ENCODE data around the gene GOLGA8F. TPM values are rescaled to one million over a fixed set of nuclear protein-coding genes. Genes with fewer than 3 reads are reported as not detected.
"Not testable (repeated sequence)": the region's sequence is repeated elsewhere in the genome, so short reads cannot be mapped to it uniquely, and the experiment has no call there.

Gene GOLGA8F
- polyA plus RNA-seq, 1 of the 3 experiments (the other 2 are of a cell fraction), result not detected

DNA sequence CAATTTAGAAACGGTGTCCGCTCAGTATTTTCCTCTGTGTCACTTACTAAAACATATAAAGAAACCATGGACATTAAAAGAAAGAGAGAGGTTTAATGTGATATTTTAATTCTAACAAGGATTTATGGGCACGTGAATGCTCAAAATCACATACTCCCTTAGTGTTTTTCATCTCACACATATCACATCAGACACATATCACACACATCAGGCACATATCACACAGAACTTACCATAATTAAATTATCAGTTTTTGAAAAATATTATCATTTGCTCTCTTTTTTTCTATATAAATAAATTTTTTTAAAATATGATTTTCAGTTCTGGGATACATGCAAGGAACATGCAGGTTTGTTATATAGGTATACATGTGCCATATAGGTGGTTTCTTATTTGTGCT is 42.0 kb downstream of the GOLGA8F start:
- H3F3A ChIP-seq (replicated peaks; ENCODE audit: insufficient read depth); CTCF ChIA-PET; H3K36me3 ChIP-seq (replicated peaks in 1 of 2; ENCODE audit: control insufficient read depth in 1 of 2, insufficient read depth in 2 of 2, low read length in 1 of 2); H3K4me2 ChIP-seq; H4K20me1 ChIP-seq (ENCODE audit: insufficient read depth); POLR2A ChIA-PET; H3K79me2 ChIP-seq (ENCODE audit: insufficient read depth); H2AFZ ChIP-seq (ENCODE audit: low read depth); DNase-seq; H3K9me2 ChIP-seq; H3K27me3 ChIP-seq (ENCODE audit: insufficient read depth); H3K27ac ChIP-seq (ENCODE audit: low read depth in 2 of 2, low read length in 1 of 2); H3K9me3 ChIP-seq; H3K4me1 ChIP-seq (ENCODE audit: control insufficient read depth in 1 of 2, insufficient read depth in 2 of 2, low read depth in 1 of 2, low read length in 1 of 2); H3K9ac ChIP-seq; H3K4me3 ChIP-seq (ENCODE audit: low read depth in 2 of 2, low read length in 1 of 2): not testable (repeated sequence)
- WGBS (ENCODE audit: low lambda C conversion rate), result 23% methylated on average over 1 of the region's 3 CpGs

DNA sequence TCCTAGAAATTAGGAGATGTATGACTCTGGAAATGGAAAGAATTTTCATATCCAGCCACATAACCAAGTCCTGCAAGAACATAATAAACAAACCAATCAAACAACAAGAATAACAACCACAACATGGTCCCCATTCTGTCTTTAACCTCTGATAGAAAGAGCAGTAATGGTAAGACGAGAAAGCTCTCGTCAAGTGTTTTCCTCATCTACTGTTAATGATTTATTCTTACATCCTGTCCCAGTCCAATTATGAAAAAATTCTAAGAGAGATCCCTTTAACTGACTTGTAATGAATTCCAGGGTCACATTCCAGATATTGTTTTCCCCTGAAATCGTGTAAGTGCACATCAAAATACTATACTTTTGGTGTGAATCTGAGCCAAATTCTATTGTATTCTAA is 57.1 kb downstream of the GOLGA8F start:
- POLR2A ChIA-PET; H3F3A ChIP-seq (replicated peaks; ENCODE audit: insufficient read depth); H2AFZ ChIP-seq (ENCODE audit: low read depth): not testable (repeated sequence)

More for the DNA sequence above, 57.1 kb downstream of the GOLGA8F start:
- H3K4me2 ChIP-seq; H3K36me3 ChIP-seq (replicated peaks in 1 of 2; ENCODE audit: control insufficient read depth in 1 of 2, insufficient read depth in 2 of 2, low read length in 1 of 2); H3K9me3 ChIP-seq; H3K27me3 ChIP-seq (ENCODE audit: insufficient read depth); H3K27ac ChIP-seq (ENCODE audit: low read depth in 2 of 2, low read length in 1 of 2); H3K79me2 ChIP-seq (ENCODE audit: insufficient read depth); H3K4me1 ChIP-seq (ENCODE audit: control insufficient read depth in 1 of 2, insufficient read depth in 2 of 2, low read depth in 1 of 2, low read length in 1 of 2); H3K4me3 ChIP-seq (ENCODE audit: low read depth in 2 of 2, low read length in 1 of 2); DNase-seq; CTCF ChIA-PET; H4K20me1 ChIP-seq (ENCODE audit: insufficient read depth); H3K9me2 ChIP-seq; H3K9ac ChIP-seq: not testable (repeated sequence)
- no CpG with 5 or more reads among the region's 3 CpGs for WGBS (ENCODE audit: low lambda C conversion rate)

Small RNAs within 50 kb of the gene (small RNA-seq; reads per million reads assigned to genes)
- 0 reads per million in 7 experiments for gene AC091304.5
- 0 reads per million in 7 experiments for gene AC091304.6
- gene AC091304.9, result 0 reads per million in 7 experiments
- 0 reads per million in 7 experiments for gene MIR4509-2
- 0 reads per million in 7 experiments for gene RN7SL238P

Other genes with a start within 250 kb of the GOLGA8F start
- gene HERC2, start 56.5 kb upstream of the GOLGA8F start, polyA plus RNA-seq (2012; rRNA removed), result 18.9 and 22.3 TPM in 2 replicates
- gene GOLGA6L24, start 20.6 kb upstream of the GOLGA8F start, polyA plus RNA-seq (2012; rRNA removed), result not detected in 2 replicates
- gene GOLGA8G, start 154.3 kb downstream of the GOLGA8F start, polyA plus RNA-seq (2012; rRNA removed), result not detected in 2 replicates
- not detected in 2 replicates for gene GOLGA6L25, start 174.9 kb downstream of the GOLGA8F start, polyA plus RNA-seq (2012; rRNA removed)